T-helper 1 cell treated with Interleukin-12 subunit alpha and Interleukin-12 subunit beta and Interleukin-4 antibody, amounts not matched to agents 30 ng/mL and 1 ng/mL, for 36 hours (primary cell): ENCODE measurements around the gene FAM13C. TPM values are rescaled to one million over a fixed set of nuclear protein-coding genes. Genes with fewer than 3 reads are reported as not detected.

Source experiments
- intact Hi-C: fragments of 100-400 bp; cut with micrococcal nuclease; formaldehyde crosslinking; loops from one replicate; pipeline ENCODE4 v1.15.1; 2024
- total RNA-seq: library from RNA; stranded (reverse); gene quantifications from 2 replicates; pipeline ENCODE4 v1.2.3, GENCODE V29; 2022

FAM13C gene
- total RNA-seq, 1 donor from 2014 or later: not detected

DNA sequence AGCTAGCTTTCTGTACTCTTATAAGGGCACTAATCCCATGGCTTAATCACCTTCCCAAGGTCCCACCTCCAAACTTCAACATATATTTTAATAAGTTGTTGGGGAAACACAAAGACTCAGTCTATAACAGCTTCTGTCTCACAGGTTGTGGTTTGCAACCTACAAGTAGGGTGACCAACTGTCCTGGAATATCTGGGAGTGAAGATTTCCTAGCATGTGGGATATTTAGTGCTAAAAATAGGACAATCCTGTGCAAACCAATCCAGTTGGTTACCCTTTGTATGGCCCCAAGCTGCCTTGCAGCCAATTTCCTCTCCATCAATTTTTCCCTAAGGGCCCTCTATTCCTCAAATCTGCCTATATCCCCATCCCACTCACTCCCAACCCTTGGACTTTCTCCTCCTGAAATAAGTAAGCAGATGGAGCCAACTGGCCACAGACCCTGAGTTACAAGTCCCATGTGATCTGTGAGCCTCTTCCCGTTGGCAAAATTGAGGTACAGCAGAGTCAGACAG is 82.3 kb downstream of the FAM13C start:
- intact Hi-C loops: no loop called here

DNA sequence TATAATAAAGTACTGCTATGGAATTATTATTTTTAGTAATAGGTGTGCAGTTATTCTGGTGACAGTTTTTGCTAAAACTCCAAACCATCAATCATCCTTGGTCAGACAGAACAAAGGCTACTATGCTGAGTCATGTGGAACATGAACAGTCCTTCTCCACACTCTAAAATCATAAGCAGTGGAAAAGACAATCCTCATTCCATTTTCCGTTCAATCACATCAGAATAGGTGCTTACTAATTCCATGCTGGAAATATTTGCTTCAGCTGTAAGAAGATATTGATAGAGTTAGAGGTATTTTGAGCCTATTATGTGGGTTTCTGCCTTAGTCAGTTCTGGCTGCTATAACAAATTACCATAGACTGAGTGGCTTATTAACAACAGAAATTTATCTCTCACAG is 82.9 kb downstream of the FAM13C start:
- intact Hi-C loops: no loop called here

DNA sequence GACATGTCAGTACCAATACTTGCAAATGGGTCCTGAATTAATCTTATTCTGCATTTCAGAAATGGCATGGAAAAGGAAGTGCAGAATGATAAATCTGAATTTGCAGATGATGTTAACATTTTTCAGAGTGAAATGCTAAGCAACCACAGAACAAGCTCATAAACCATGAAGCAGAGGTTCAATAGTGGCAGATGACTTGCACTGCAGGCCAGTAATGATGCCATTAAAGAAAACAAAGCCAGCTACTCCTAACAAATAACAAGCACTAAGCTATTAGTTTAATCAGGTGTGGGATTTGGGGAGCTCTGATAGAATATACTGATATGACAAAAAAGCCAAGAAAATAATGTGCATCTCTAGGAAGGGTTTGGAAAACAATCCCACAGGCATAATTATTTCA is 85.4 kb downstream of the FAM13C start:
- intact Hi-C loops: no loop called here

DNA sequence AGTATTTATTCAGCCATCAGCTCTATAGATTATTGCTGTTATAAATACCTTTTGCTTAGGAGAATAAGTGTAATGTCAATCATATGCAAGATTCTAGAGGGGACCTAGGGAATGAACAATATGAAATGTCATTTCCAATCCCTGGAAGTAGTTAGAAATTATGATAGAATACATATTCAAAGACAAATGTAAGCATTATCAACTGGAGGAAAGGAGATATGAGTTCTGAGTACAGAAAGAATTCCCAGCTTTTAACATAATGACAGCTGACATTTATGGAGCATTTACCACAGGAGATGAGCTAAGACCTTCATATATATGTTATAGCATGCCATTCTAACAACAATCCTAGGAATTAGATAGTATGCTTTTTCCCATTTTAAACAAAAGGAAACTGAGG is 86.2 kb downstream of the FAM13C start:
- intact Hi-C loops: no loop called here

GRCh38 chr10:59273445-59273844 is 88.9 kb downstream of the FAM13C start:
- intact Hi-C loops: no loop called here

DNA sequence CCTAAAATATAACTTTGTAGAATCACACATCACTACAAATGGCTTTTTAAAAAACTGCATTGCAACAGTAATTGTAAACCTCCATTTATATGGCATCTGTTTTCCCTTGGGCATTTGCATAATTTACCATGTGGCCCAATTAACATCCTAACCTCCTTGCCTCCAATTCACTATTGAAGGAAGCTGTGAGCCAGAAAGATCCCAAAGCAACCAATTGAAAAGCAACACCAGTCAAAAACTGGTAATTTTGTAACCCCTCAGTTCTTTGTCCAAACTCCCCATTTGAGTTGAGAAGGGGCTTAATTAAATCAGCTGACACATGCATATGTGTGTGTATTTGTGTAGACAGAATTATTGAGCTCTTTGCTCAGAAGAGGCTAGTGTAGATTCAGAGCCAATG is 90.3 kb downstream of the FAM13C start:
- intact Hi-C loops: no loop called here

DNA sequence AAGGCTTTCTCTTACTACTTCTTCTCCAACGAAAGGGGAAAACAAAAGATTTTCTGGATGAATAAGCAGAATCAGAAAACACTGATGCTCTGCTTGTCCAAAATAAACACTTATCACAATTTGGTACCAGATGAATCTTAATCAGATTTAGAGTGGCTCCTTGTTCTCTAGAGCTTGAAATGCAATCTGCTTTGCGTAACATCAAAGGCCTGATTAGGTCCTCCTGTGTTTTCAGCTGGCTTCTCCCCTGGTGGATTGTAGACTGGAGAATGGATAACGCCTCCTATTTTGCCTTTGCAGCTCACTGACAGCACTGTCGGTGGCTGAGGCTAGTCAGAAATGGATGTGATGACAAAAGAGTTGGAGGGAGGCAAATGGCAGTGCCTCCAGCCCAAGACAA is 91.2 kb downstream of the FAM13C start:
- intact Hi-C loops: no loop called here

DNA sequence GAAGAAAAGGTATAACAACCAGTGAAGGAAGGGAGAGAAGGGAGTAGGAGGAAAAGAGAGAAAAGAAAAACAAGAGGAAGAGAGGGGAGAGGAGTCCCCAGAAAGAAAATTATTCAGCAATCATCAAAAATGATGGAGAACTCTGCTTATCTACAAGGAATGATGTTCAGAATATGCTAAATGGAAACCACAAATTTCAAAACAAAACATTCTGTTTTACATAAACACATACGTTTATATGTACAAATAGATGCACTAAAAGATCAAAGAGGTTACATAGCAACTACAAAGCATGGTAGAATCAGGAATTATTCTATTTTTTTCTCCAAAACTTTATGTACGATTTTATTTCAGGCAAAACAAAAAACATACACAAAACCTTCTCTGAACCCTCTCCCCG is 91.9 kb downstream of the FAM13C start:
- intact Hi-C loops: no loop called here

DNA sequence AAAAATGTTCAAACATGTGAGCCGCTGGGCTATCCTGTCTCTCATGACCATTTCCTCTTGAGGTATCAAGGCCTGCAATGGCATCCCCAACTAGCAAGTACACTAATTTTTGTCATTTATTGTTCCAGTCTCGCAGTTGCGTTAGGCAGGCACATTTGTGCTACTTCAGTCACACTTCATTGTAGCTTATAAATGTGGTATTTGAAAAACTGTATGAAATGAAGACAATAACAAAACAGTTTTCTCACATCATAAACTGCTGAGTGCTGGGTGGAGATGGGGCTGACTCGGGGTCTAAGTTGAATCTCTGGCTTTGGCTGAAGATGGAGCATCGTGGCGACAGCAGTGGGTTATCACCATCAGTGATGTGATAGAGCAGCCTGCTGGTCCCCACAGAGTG is 92.7 kb downstream of the FAM13C start:
- intact Hi-C loops: no loop called here

DNA sequence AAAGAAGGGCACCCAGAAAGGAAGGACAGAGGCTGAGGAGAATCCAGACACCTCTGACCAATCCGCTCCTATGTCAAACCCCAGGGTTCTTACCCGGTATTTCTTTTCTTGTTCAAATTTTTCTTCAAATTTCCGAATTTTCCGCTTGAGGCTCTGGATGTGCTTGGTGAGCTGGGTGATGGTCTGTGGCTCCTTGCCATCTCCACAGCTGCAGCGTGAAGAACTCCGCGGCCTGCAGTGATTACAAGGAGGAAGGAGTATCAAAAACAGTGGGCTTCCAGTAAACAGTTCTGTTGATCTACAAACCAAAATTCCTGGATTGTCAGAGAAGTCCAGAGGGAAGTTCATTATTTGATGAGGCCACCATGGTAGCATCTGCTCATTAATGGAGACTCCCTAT is 93.9 kb downstream of the FAM13C start:
- intact Hi-C loops: no loop called here

DNA sequence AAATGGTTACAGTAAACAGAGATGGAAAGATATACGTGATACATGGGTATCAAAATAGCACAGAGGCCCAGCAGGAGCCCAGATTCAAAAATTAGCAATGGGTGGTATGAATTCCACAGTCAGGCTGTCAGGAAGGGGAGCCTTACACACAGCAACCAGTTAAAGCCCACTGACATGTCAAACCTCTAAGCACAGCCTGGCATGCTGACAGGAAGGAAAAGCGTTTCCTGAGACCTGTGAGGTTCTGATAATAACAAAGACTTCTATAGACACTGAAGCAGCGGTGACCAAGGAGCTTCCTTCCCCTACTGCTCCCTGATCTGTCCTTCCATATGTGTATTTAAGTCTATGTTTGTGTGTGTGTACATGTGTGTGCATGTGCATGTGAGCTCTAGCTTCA is 96.0 kb downstream of the FAM13C start:
- intact Hi-C loops: no loop called here

DNA sequence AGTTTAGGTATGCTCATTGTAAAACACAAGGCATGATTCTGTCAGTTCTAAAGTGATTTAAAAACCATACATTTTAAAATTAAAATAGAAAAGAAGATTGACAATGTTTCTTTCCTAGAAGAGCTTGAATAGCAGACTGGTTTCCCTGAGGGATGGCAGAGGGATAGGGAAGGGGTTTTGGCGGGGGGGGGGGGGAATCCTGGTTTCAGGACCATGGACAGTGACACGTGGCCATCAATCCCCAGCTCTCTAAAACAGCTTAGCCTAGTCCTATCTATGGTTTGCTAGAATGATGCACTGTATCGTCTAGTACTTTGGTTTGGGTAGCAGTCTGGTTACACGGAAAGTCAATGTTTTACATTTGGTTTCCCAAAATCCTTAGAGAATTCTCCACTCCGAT is 97.2 kb downstream of the FAM13C start:
- intact Hi-C loops: no loop called here

DNA sequence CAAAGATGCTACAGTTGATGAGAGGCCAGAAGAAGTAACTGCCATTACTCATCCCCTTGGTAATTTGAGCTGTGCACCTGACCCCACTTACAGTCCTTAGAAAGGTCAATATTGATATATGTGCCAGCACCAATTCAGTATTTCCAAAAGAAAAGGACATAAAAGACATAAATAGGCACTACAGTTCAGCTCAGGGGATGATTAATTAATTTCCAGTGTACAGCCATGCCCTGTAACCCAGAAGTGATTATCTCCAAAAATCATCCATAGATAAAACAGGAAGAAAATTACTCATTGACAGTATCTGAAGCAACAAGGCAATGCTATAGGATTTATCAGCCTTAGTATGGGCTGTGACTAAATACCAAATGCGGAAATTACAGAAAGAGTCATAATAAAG is 103.5 kb downstream of the FAM13C start:
- intact Hi-C loops: no loop called here

GRCh38 chr10:59257224-59257623 is 105.1 kb downstream of the FAM13C start:
- intact Hi-C loops: no loop called here

DNA sequence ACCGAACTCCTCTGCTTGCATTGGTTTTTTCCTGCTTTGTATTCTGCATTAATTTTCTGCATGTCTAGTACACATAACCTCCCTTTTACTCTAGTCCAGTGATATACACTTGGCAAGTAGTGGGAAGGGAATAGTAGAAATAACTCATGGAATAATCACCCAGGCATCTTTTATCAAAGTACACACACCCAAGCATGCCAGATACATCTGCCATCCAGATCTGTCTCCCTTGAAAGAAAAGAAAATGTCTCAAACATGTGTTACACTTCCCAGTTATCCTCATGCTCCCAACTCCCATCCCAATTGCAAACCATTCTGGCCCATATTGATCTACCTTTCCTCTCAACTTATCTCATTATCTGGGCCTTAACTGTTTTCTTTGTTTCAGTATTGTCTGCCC is 106.9 kb downstream of the FAM13C start:
- intact Hi-C loops: no loop called here

- intact Hi-C loops: no loop called here
Measured at GRCh38 chr10:59252491-59252890, 109.9 kb downstream of the FAM13C start.

GRCh38 chr10:59245686-59246085 is 116.7 kb downstream of the FAM13C start:
- intact Hi-C loops: no loop called here

- intact Hi-C loops: loop anchor here (5.0 kb wide), 1 partner anchor 463 kb away; no protein-coding TSS in a partner anchor
Measured at GRCh38 chr10:59244871-59245270, 117.5 kb downstream of the FAM13C start.

DNA sequence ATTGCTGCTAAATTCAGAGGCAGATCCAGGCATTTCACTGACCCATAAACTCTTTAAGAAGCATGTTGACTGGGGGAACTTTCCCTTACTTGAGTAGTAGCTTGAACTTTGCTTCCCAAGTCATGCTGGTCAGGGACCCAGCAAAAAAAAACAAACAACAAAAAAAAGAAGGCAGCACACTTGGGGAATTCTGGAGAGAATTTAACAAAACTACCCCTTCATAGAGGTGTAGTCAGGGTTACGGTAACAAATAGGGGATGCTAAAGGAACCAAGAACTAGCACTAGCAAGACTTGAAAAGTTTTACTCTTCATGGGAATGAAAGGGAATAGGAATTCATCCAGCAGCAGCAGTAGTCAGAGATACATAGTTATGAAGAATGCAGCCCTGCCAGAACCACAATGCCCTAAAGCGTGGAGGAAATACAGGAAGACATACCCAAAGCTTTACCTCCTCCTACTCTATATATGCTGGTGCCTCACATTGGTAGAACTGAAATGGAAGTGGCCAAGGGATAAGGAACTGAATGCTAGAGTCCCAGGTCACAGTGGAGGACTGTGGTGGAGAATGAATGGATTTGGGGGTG is 118.6 kb downstream of the FAM13C start:
- intact Hi-C loops: loop anchor here (5.0 kb wide), 1 partner anchor 461 kb away; no protein-coding TSS in a partner anchor

DNA sequence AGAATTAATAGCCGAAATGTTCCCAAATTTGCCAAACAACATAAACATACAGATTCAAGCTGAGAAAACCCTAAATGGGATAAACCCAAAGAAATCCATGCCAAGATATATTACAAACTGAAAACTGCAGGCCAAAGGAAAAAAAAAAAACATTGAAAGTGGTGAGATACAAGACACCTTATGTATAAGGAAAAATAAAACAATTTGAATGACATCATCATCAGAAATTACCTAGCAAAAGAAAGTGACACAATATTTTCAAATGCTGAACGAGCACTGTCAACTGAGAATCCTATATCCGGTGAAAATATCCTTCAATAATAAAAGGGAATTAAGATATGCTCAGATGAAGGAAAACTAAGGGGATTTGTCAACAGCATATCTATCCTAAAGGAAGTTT is 119.4 kb downstream of the FAM13C start:
- intact Hi-C loops: loop anchor here (5.0 kb wide), 1 partner anchor 461 kb away; no protein-coding TSS in a partner anchor

GRCh38 chr10:59242057-59242456 is 120.3 kb downstream of the FAM13C start:
- intact Hi-C loops: loop anchor here (5.0 kb wide), 1 partner anchor 460 kb away; no protein-coding TSS in a partner anchor

DNA sequence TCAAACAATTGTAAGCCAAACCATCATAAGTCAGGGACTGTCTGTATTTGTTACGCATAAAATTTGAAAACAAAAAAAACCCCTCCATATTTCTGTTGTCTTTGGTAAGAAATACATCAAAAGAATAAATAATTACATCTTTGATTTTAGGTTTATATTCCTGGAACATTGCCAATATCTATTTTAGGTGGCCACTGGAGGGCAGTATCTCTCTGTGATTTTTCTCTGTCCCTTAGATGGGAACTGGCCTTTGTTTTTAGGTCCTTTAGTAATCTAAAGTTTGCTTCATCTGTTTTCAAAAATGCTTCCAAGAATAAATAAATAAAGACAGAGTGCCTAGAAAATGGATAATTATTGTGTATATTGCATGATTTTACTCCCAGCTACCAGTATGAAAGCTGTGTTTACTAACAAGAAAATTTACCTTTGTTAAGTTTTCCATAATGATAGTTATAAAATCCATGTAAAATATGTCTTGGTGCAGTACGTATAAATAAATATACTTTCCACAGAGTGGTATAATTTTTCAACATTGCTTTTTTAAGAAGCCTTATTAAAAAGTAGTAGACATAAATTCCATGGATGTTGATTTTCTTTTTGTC is 121.7 kb downstream of the FAM13C start:
- intact Hi-C loops: loop anchor here (5.0 kb wide), 1 partner anchor 458 kb away; no protein-coding TSS in a partner anchor

- intact Hi-C loops: loop anchor here (10.0 kb wide), 2 partner anchors 284 to 566 kb away; no protein-coding TSS in a partner anchor
Measured at GRCh38 chr10:59239108-59239507, 123.2 kb downstream of the FAM13C start.
